Esophagus (tissue), 2 donors: ENCODE data around the gene MYO10. TPM values are rescaled to one million over a fixed set of nuclear protein-coding genes. Genes with fewer than 3 reads are reported as not detected.

Source experiments
- H3K27ac ChIP-seq, 2 donors: one replicate each; pipeline ENCODE4 v1.5.1; 2013; ENCODE audit warnings: low read depth in 2 of 2, mild to moderate bottlenecking in 2 of 2, inconsistent platforms in 1 of 2, low read length in 1 of 2, moderate library complexity in 1 of 2
- H3K27me3 ChIP-seq, 2 donors: one replicate each; pipeline ENCODE4 v1.6.1; 2013; ENCODE audit warnings: low read length in 2 of 2, control low read depth in 1 of 2, mild to moderate bottlenecking in 1 of 2; ENCODE audit not compliant: insufficient read depth in 2 of 2, control insufficient read depth in 1 of 2
- H3K36me3 ChIP-seq, 2 donors: one replicate each; pipeline ENCODE4 v1.6.1; 2013; ENCODE audit warnings: low read length in 1 of 2; ENCODE audit not compliant: control insufficient read depth in 2 of 2, insufficient read depth in 2 of 2
- H3K4me1 ChIP-seq, 2 donors: one replicate each; pipeline ENCODE4 v1.6.1; 2013; ENCODE audit warnings: low read length in 1 of 2; ENCODE audit not compliant: control insufficient read depth in 2 of 2, insufficient read depth in 2 of 2
- H3K4me3 ChIP-seq, 2 donors: one replicate each; pipeline ENCODE4 v1.5.1; 2013; ENCODE audit warnings: low read length in 2 of 2, mild to moderate bottlenecking in 2 of 2, low read depth in 1 of 2, moderate library complexity in 1 of 2
- H3K9me3 ChIP-seq, 2 donors: one replicate each; pipeline ENCODE4 v1.6.1; 2013; ENCODE audit warnings: mild to moderate bottlenecking in 2 of 2, low read depth in 1 of 2, low read length in 1 of 2, moderate library complexity in 1 of 2; ENCODE audit not compliant: control insufficient read depth in 2 of 2, insufficient read depth in 1 of 2
- WGBS, 2 donors: extraction: QIAGEN DNeasy Blood & Tissue Kit; methylation state at CpG; one replicate each; pipeline ENCODE4 v1.1.7; 2013; 5-methylcytosine and 5-hydroxymethylcytosine counted together
- polyA plus RNA-seq, 2 donors: library from polyadenylated mRNA; stranded (reverse); fragments of 200-250 nt; gene quantifications; one replicate each; pipeline ENCODE4 v1.2.3, GENCODE V29; 2013
- donor health status: healthy with polysubstance abuse.
- donor health status: Bipolar disorder and iron deficiency.

Gene MYO10
- polyA plus RNA-seq, 2 donors = 5.8 to 5.9 TPM

- Histone ChIP-seq H3K4me3 (no peak overlapping the region), H3K4me1 (no peaks in the 10 kb centered on the region), H3K27ac (no peak overlapping the region), H3K27me3 (no peaks in the 10 kb centered on the region), H3K9me3 (no peaks in the 10 kb centered on the region), H3K36me3 (peaks cover 0 to 10% of the 10 kb centered on the region in 2 donors)
- WGBS, 2 donors = 73 to 76% methylated on average over 7 of the region's 7 CpGs
Observed at GRCh38 chr5:16690243-16690852, 245.7 kb downstream of the MYO10 start.

- Histone ChIP-seq H3K4me1 (no peaks in the 10 kb centered on the region), H3K9me3 (no peaks in the 10 kb centered on the region), H3K4me3 (no peak overlapping the region), H3K36me3 (peaks cover 0 to 6% of the 10 kb centered on the region in 2 donors), H3K27me3 (no peaks in the 10 kb centered on the region), H3K27ac (no peak overlapping the region)
- 75 to 77% methylated on average over 2 of the region's 2 CpGs for WGBS, 2 donors
Observed at GRCh38 chr5:16687898-16688297, 248.2 kb downstream of the MYO10 start.

GRCh38 chr5:16685069-16685468 is 251.0 kb downstream of the MYO10 start:
- Histone ChIP-seq H3K4me3 (no peak overlapping the region), H3K27me3 (no peaks in the 10 kb centered on the region), H3K36me3 (peaks cover 0 to 8% of the 10 kb centered on the region in 2 donors), H3K27ac (no peak overlapping the region), H3K4me1 (no peaks in the 10 kb centered on the region), H3K9me3 (no peaks in the 10 kb centered on the region)
- 75 to 84% methylated on average over 4 of the region's 4 CpGs for WGBS, 2 donors

GRCh38 chr5:16681876-16682275 is 254.2 kb downstream of the MYO10 start:
- no peaks in the 10 kb centered on the region for H3K4me1 ChIP-seq
- H3K27me3 ChIP-seq = no peaks in the 10 kb centered on the region
- H3K36me3 ChIP-seq = peaks cover 0 to 9% of the 10 kb centered on the region in 2 donors
- no peak overlapping the region for H3K27ac ChIP-seq
- H3K9me3 ChIP-seq = no peaks in the 10 kb centered on the region
- 85 to 86% methylated on average over 13 of the region's 13 CpGs for WGBS, 2 donors
- no peak overlapping the region for H3K4me3 ChIP-seq

- 84 to 89% methylated on average over 14 of the region's 14 CpGs for WGBS, 2 donors
- H3K9me3 ChIP-seq = no peaks in the 10 kb centered on the region
Observed at GRCh38 chr5:16679863-16680262, 256.2 kb downstream of the MYO10 start.

GRCh38 chr5:16679190-16679589 is 256.9 kb downstream of the MYO10 start:
- Histone ChIP-seq H3K27ac (no peak overlapping the region), H3K36me3 (peaks cover 0 to 13% of the 10 kb centered on the region in 2 donors), H3K4me3 (no peak overlapping the region), H3K27me3 (no peaks in the 10 kb centered on the region), H3K4me1 (peaks cover 0 to 5% of the 10 kb centered on the region in 2 donors), H3K9me3 (no peaks in the 10 kb centered on the region)
- 81 to 91% methylated on average over 9 of the region's 9 CpGs for WGBS, 2 donors

More at GRCh38 chr5:16679863-16680262, 256.2 kb downstream of the MYO10 start:
- Histone ChIP-seq H3K4me3 (no peak overlapping the region), H3K4me1 (peaks cover 0 to 1% of the 10 kb centered on the region in 2 donors), H3K36me3 (peaks cover 0 to 10% of the 10 kb centered on the region in 2 donors), H3K27me3 (no peaks in the 10 kb centered on the region), H3K27ac (no peak overlapping the region)

GRCh38 chr5:16675806-16676205 is 260.3 kb downstream of the MYO10 start:
- Histone ChIP-seq H3K4me3 (no peak overlapping the region), H3K4me1 (peaks cover 0 to 5% of the 10 kb centered on the region in 2 donors), H3K27me3 (no peaks in the 10 kb centered on the region), H3K27ac (no peak overlapping the region), H3K9me3 (no peaks in the 10 kb centered on the region), H3K36me3 (peaks cover 0 to 16% of the 10 kb centered on the region in 2 donors)
- WGBS, 2 donors = 86 to 87% methylated on average over 9 of the region's 9 CpGs

GRCh38 chr5:16674750-16675149 is 261.3 kb downstream of the MYO10 start:
- H3K36me3 ChIP-seq = peaks cover 0 to 19% of the 10 kb centered on the region in 2 donors
- no peaks in the 10 kb centered on the region for H3K27me3 ChIP-seq
- no peak overlapping the region for H3K4me3 ChIP-seq
- H3K4me1 ChIP-seq = peaks cover 0 to 5% of the 10 kb centered on the region in 2 donors
- no peaks in the 10 kb centered on the region for H3K9me3 ChIP-seq
- 57 to 58% methylated on average over 8 of the region's 8 CpGs for WGBS, 2 donors
- no peak overlapping the region for H3K27ac ChIP-seq

- H3K27ac ChIP-seq = no peak overlapping the region
- peaks cover 0 to 5% of the 10 kb centered on the region in 2 donors for H3K4me1 ChIP-seq
- 70 to 72% methylated on average over 18 of the region's 18 CpGs for WGBS, 2 donors
- no peak overlapping the region for H3K4me3 ChIP-seq
- H3K36me3 ChIP-seq = peaks cover 0 to 16% of the 10 kb centered on the region in 2 donors
- no peaks in the 10 kb centered on the region for H3K9me3 ChIP-seq
- H3K27me3 ChIP-seq = no peaks in the 10 kb centered on the region
Observed at GRCh38 chr5:16673241-16674201, 262.6 kb downstream of the MYO10 start.
